Smooth muscle cell (in vitro differentiated cells): Measurements from ENCODE around the gene PET100. TPM values are rescaled to one million over a fixed set of nuclear protein-coding genes. Genes with fewer than 3 reads are reported as not detected.

Experiments used
- DNase-seq: peaks from one replicate; lab custom pipeline; 2025; ENCODE audit not compliant: unreplicated experiment; lab: John Stamatoyannopoulos, UW
- H2AFZ ChIP-seq: fragments of 200-600 bp; sonication (generic); 2 replicates; pipeline ENCODE4 v1.6.0; 2016; ENCODE audit warnings: antibody characterized with exemption, low read depth, mild to moderate bottlenecking
- H3F3A ChIP-seq: fragments of 200-600 bp; sonication (generic); 2 replicates; pipeline ENCODE4 v1.6.0; 2017; ENCODE audit warnings: antibody characterized with exemption, low read depth
- H3K27ac ChIP-seq: fragments of 200-600 bp; sonication (generic); 2 replicates; pipeline ENCODE4 v1.5.1; 2016; ENCODE audit warnings: low read depth, mild to moderate bottlenecking
- H3K27me3 ChIP-seq: fragments of 200-600 bp; sonication (generic); 2 replicates; pipeline ENCODE4 v1.6.1; 2016; ENCODE audit warnings: low read depth, mild to moderate bottlenecking
- H3K36me3 ChIP-seq: fragments of 200-600 bp; sonication (generic); 2 replicates; pipeline ENCODE4 v1.5.1; 2016; ENCODE audit warnings: low read depth
- H3K4me1 ChIP-seq: fragments of 200-600 bp; sonication (generic); 2 replicates; pipeline ENCODE4 v1.5.1; 2016; ENCODE audit warnings: low read depth
- H3K4me2 ChIP-seq: fragments of 200-600 bp; sonication (generic); 2 replicates; pipeline ENCODE4 v1.6.0; 2016; ENCODE audit warnings: mild to moderate bottlenecking
- H3K4me3 ChIP-seq: fragments of 200-600 bp; sonication (generic); 2 replicates; pipeline ENCODE4 v1.5.1; 2016; ENCODE audit warnings: mild to moderate bottlenecking
- H3K79me2 ChIP-seq: fragments of 200-600 bp; sonication (generic); 2 replicates; pipeline ENCODE4 v1.6.0; 2016; ENCODE audit warnings: low read depth, mild to moderate bottlenecking
- H3K9ac ChIP-seq: fragments of 200-600 bp; sonication (generic); 2 replicates; pipeline ENCODE4 v1.6.0; 2016; ENCODE audit warnings: low read depth
- H3K9me3 ChIP-seq: fragments of 200-600 bp; sonication (generic); replicated peaks from 2 replicates; pipeline ENCODE4 v1.5.1; 2016; ENCODE audit warnings: low read depth
- H4K20me1 ChIP-seq: fragments of 200-600 bp; sonication (generic); 2 replicates; pipeline ENCODE4 v1.6.0; 2016; ENCODE audit warnings: low read depth
- WGBS: methylation state at CpG from one replicate; pipeline ENCODE4 v1.1.7; 2016; ENCODE audit warnings: low lambda C conversion rate; 5-methylcytosine and 5-hydroxymethylcytosine counted together
- polyA plus RNA-seq: library from polyadenylated mRNA; unstranded; fragments of >200 nt; fragmentation: Nextera tagmentation; extraction: Ambion mirVana; gene quantifications from 2 replicates; pipeline ENCODE4 v1.2.1, GENCODE V29; 2016
- total RNA-seq: library from RNA; depleted of rRNA; stranded (reverse); fragments of >200 nt; gene quantifications from 2 replicates; pipeline ENCODE4 v1.2.3, GENCODE V29; 2014
- TF ChIP-seq, protein P1 (sequence below): fragments of 200-600 bp; sonication (generic); IDR thresholded peaks from 2 replicates; pipeline ENCODE4 v1.5.1; 2017; ENCODE audit warnings: borderline replicate concordance, mild to moderate bottlenecking, antibody characterized with exemption; ENCODE audit not compliant: insufficient read depth, poor library complexity, severe bottlenecking

PET100 gene
- total and polyA plus RNA-seq, 2 experiments from 2014 or later = 22.1 to 354 TPM

DNA sequence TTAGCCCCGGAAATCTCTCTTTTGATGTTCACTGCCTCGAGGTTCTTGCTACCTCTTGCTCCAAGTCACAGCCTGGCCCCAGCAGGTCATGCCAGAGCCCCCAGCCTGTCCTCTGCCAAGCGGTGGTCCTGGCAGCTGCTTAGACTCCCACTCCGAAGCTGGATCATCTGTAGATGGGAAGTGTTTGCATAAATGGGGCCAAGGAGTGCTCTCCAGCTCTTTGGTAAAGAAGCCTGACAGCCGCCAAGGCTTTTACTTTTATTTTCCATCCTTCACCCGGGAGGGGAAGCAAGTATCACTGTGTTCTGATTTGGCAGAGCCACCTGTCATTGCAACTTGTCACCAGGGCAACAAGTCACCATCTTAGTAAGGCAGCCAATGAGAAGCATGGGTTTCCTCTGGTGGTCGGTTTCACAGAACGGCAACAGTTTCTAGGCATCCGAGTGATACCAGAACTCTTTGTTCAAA lies 28.7 kb downstream of the PET100 start:
- Histone ChIP-seq H3K4me2 (no peak overlapping the region), H3K36me3 (no peaks in the 10 kb centered on the region), H3K27ac (no peak overlapping the region), H3K4me3 (no peak overlapping the region), H4K20me1 (no peaks in the 10 kb centered on the region), H3K9me3 (no peaks in the 10 kb centered on the region), H2AFZ (no peak overlapping the region), H3K4me1 (no peaks in the 10 kb centered on the region), H3F3A (no peaks in the 10 kb centered on the region), H3K9ac (no peak overlapping the region), H3K27me3 (peaks cover 16% of the 10 kb centered on the region), H3K79me2 (no peaks in the 10 kb centered on the region)
- no peak for DNase-seq
- TF ChIP-seq, protein P1, sequence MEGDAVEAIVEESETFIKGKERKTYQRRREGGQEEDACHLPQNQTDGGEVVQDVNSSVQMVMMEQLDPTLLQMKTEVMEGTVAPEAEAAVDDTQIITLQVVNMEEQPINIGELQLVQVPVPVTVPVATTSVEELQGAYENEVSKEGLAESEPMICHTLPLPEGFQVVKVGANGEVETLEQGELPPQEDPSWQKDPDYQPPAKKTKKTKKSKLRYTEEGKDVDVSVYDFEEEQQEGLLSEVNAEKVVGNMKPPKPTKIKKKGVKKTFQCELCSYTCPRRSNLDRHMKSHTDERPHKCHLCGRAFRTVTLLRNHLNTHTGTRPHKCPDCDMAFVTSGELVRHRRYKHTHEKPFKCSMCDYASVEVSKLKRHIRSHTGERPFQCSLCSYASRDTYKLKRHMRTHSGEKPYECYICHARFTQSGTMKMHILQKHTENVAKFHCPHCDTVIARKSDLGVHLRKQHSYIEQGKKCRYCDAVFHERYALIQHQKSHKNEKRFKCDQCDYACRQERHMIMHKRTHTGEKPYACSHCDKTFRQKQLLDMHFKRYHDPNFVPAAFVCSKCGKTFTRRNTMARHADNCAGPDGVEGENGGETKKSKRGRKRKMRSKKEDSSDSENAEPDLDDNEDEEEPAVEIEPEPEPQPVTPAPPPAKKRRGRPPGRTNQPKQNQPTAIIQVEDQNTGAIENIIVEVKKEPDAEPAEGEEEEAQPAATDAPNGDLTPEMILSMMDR = no peak
- 67% methylated on average over 9 of the region's 9 CpGs for WGBS

DNA sequence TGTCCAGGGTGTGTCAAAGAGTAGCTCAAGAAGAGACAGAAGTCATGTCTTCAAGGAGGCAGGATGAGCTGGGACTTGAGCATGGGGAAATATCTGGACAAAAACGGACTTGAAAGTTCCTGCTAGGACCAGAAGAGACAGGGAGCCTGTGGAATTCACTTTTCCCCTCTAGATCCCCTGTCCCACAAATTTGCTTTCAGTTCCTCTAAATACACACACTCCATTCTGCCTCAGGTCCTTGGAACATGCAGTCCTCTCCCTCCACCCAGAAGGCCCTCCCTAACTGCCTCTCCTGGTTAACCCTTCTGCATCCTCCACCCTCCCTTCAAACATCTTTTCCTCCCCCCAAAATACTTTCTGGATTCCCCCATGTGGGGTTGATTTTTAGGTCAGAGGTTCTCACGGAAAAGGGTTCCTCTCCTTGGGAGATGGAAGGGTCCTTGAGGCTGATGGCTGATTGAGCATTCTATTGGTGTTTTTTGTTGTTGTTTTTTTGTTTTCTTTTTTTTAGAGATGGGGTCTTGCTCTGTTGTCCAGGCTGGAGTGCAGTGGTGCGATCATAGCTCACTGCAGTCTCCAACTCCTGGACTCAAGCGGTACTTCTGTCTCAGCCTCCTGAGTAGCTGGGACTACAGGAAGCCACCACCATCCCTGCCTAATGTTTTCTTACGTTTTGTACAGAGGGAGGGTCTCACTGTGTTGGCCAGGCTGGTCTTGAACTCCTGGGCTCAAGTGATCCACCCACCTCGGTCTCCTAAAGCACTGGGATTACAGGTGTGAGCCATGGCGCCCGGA lies 32.3 kb downstream of the PET100 start:
- no peak overlapping the region for H3K9ac ChIP-seq
- no peak for DNase-seq
- no peak overlapping the region for H3K4me3 ChIP-seq
- no peaks in the 10 kb centered on the region for H3K9me3 ChIP-seq
- no peaks in the 10 kb centered on the region for H3K36me3 ChIP-seq
- TF ChIP-seq, protein P1 = no peak
- no peaks in the 10 kb centered on the region for H3K79me2 ChIP-seq
- no peak overlapping the region for H3K27ac ChIP-seq
- WGBS = 76% methylated on average over 8 of the region's 8 CpGs
- no peaks in the 10 kb centered on the region for H3F3A ChIP-seq
- H3K4me1 ChIP-seq = no peaks in the 10 kb centered on the region
- no peak overlapping the region for H2AFZ ChIP-seq
- H4K20me1 ChIP-seq = no peaks in the 10 kb centered on the region
- peaks cover 16% of the 10 kb centered on the region for H3K27me3 ChIP-seq
- H3K4me2 ChIP-seq = no peak overlapping the region

DNA sequence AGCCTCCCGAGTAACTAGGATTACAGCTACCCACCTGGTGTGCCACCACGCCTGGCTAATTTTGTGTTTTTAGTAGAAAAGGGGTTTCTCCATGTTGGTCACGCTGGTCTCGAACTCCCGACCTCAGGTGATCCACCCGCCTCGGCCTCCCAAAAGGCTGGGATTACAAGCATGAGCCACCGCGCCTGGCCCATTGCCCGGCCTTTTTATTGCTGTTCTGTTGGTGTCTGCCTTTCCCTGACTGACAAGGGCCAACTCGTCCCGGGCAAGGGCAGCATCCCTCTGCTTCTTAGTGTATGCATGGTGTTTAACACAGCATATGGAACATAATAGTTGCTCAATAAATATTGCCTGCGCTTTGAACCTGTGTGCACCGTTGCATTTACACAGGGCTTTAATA lies 33.1 kb downstream of the PET100 start:
- Histone ChIP-seq H3K4me3 (no peak overlapping the region), H3K4me1 (no peaks in the 10 kb centered on the region), H4K20me1 (no peaks in the 10 kb centered on the region), H3F3A (no peaks in the 10 kb centered on the region), H3K36me3 (no peaks in the 10 kb centered on the region), H3K9ac (no peak overlapping the region), H2AFZ (no peak overlapping the region), H3K27me3 (peaks cover 14% of the 10 kb centered on the region), H3K27ac (no peak overlapping the region), H3K4me2 (no peak overlapping the region), H3K79me2 (no peaks in the 10 kb centered on the region), H3K9me3 (no peaks in the 10 kb centered on the region)
- WGBS = 92% methylated on average over 13 of the region's 14 CpGs
- TF ChIP-seq, protein P1 = no peak
- DNase-seq = no peak

DNA sequence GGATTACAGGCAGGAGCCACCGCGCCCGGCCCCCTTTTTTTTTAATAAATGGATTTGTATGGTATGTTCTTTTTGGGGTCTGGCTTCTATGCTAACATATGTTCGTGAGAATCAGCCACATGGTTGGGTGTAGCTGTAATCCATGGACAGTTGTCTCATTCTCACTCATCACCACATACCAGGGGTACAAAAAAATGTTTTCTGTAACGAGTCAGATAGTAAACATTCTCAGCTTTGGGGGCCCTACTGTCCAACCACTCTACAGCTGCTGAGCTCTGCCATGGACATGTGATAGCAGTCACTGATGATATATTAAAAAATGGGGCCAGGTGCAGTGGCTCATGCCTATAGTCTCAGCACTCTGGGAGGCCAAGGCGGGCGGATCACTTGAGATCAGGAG lies 34.1 kb downstream of the PET100 start:
- peaks cover 20% of the 10 kb centered on the region for H3K27me3 ChIP-seq
- H3K27ac ChIP-seq = no peak overlapping the region
- no peak overlapping the region for H3K4me2 ChIP-seq
- no peak for DNase-seq
- H3K9me3 ChIP-seq = no peaks in the 10 kb centered on the region
- H4K20me1 ChIP-seq = no peaks in the 10 kb centered on the region
- H3K36me3 ChIP-seq = no peaks in the 10 kb centered on the region
- no peak overlapping the region for H3K9ac ChIP-seq
- no peaks in the 10 kb centered on the region for H3K79me2 ChIP-seq
- TF ChIP-seq, protein P1 = no peak
- H3K4me1 ChIP-seq = no peaks in the 10 kb centered on the region
- no peak overlapping the region for H2AFZ ChIP-seq
- WGBS = 85% methylated on average over 7 of the region's 7 CpGs
- H3K4me3 ChIP-seq = no peak overlapping the region
- H3F3A ChIP-seq = no peaks in the 10 kb centered on the region
